Right lobe of liver (tissue), 4 donors: ENCODE measurements around the gene LIMCH1.

Experiments used
- POLR2A ChIP-seq: fragments of 450-650 bp; IDR thresholded peaks from one replicate; pipeline ENCODE4 v1.6.1; 2017; ENCODE audit warnings: antibody characterized with exemption, mild to moderate bottlenecking
- TF ChIP-seq, protein P1 (sequence below), 4 donors: fragments of 200-600 bp in 3 of 4; fragments of 450-650 bp in 1 of 4; IDR thresholded peaks; one replicate each; pipeline versions ENCODE4 v1.5.1 to v1.8.0; 2016 to 2022; ENCODE audit warnings: antibody characterized with exemption in 4 of 4, mild to moderate bottlenecking in 2 of 4
- donor health status: DM: no; HTN: no; CAD: no.
- donor health status: DM: no; HTN: no; CAD: no.
- donor health status: DM: no; HTN: yes; CAD: no.

DNA sequence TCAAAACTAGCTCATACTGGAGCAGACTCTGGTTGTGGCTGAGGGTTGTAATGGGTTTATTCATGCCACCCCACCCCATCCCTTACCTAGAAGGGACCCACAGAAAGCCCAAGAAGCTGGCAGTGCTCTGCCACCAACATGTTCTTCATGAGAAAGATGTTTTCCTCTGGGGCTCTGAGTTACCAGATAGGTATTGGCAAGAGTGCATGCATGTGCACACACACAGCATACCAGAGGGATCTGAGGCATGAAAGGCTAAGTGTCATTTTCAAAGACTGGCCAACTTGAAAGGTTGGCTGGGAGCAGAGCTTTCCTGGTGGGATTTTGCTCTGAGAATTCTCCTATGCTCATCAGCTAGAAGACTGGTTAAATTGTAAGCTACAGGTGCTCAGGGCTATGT is 145.4 kb downstream of the LIMCH1 start:
- TF ChIP-seq, protein P1, sequence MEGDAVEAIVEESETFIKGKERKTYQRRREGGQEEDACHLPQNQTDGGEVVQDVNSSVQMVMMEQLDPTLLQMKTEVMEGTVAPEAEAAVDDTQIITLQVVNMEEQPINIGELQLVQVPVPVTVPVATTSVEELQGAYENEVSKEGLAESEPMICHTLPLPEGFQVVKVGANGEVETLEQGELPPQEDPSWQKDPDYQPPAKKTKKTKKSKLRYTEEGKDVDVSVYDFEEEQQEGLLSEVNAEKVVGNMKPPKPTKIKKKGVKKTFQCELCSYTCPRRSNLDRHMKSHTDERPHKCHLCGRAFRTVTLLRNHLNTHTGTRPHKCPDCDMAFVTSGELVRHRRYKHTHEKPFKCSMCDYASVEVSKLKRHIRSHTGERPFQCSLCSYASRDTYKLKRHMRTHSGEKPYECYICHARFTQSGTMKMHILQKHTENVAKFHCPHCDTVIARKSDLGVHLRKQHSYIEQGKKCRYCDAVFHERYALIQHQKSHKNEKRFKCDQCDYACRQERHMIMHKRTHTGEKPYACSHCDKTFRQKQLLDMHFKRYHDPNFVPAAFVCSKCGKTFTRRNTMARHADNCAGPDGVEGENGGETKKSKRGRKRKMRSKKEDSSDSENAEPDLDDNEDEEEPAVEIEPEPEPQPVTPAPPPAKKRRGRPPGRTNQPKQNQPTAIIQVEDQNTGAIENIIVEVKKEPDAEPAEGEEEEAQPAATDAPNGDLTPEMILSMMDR (IDR thresholded peaks at IDR 0.05), result no peak
- TF ChIP-seq POLR2A, result no peak
